SK-N-SH treated with all-trans-retinoic acid at 6 μM for 48 hours (cell line): ENCODE data around the gene SUMO3.
"Not testable (repeated sequence)": the region's sequence is repeated elsewhere in the genome, so short reads cannot be mapped to it uniquely, and the experiment has no call there.

Experiments used
- ATAC-seq: fragments of 200-7000 bp; cut with Tn5 transposase; 3 replicates; pipeline ENCODE4 v1.9.1; 2020; ENCODE audit warnings: mild to moderate bottlenecking, moderate library complexity
- ARNTL ChIP-seq: fragments of 450-650 bp; formaldehyde crosslinking; IDR thresholded peaks from 2 replicates; pipeline ENCODE4 v1.5.0; 2020; ENCODE audit warnings: low read depth, mild to moderate bottlenecking, moderate library complexity, borderline replicate concordance
- BACH2 ChIP-seq: fragments of 250-450 bp; sonication (Bioruptor Pico); IDR thresholded peaks from 2 replicates; pipeline ENCODE4 v1.9.0; 2021; ENCODE audit warnings: mild to moderate bottlenecking, borderline replicate concordance
- CREB5 ChIP-seq: fragments of 250-450 bp; sonication (Bioruptor Pico); IDR thresholded peaks from 2 replicates; pipeline ENCODE4 v1.5.1; 2020; ENCODE audit warnings: low read depth, mild to moderate bottlenecking, moderate library complexity
- CSDC2 ChIP-seq: fragments of 250-450 bp; sonication (Bioruptor Pico); IDR thresholded peaks from 2 replicates; pipeline ENCODE4 v1.5.0; 2020; ENCODE audit warnings: mild to moderate bottlenecking, moderate library complexity
- CSRNP3 ChIP-seq: fragments of 250-450 bp; sonication (Bioruptor Pico); IDR thresholded peaks from 2 replicates; pipeline ENCODE4 v1.5.1; 2021; ENCODE audit warnings: mild to moderate bottlenecking, moderate library complexity
- ESRRG ChIP-seq: fragments of 250-450 bp; sonication (Bioruptor Pico); IDR thresholded peaks from 2 replicates; pipeline ENCODE4 v1.6.1; 2021; ENCODE audit warnings: mild to moderate bottlenecking
- GLIS3 ChIP-seq: fragments of 250-450 bp; sonication (Bioruptor Pico); IDR thresholded peaks from 2 replicates; pipeline ENCODE4 v1.5.0; 2020; ENCODE audit warnings: mild to moderate bottlenecking, moderate library complexity
- ISL1 ChIP-seq: fragments of 250-450 bp; sonication (Bioruptor Pico); IDR thresholded peaks from 2 replicates; pipeline ENCODE4 v2.1.2; 2022; ENCODE audit warnings: mild to moderate bottlenecking, moderate library complexity
- PATZ1 ChIP-seq: fragments of 250-450 bp; sonication (Bioruptor Pico); IDR thresholded peaks from 2 replicates; pipeline ENCODE4 v1.8.0; 2020; ENCODE audit warnings: mild to moderate bottlenecking, moderate library complexity, borderline replicate concordance
- POU6F1 ChIP-seq: fragments of 250-450 bp; sonication (Bioruptor Pico); IDR thresholded peaks from 2 replicates; pipeline ENCODE4 v1.8.0; 2021; ENCODE audit warnings: low read depth, mild to moderate bottlenecking, moderate library complexity, borderline replicate concordance
- PPARA ChIP-seq: fragments of 250-450 bp; sonication (Bioruptor Pico); IDR thresholded peaks from 2 replicates; pipeline ENCODE4 v1.5.0; 2020; ENCODE audit warnings: mild to moderate bottlenecking, borderline replicate concordance
- RARB ChIP-seq: fragments of 250-450 bp; sonication (Bioruptor Pico); IDR thresholded peaks from 2 replicates; pipeline ENCODE4 v1.8.0; 2021; ENCODE audit warnings: mild to moderate bottlenecking, moderate library complexity
- SNAI2 ChIP-seq: fragments of 250-450 bp; sonication (Bioruptor Pico); IDR thresholded peaks from 2 replicates; pipeline ENCODE4 v1.5.0; 2020; ENCODE audit warnings: mild to moderate bottlenecking, moderate library complexity
- TCF4 ChIP-seq: fragments of 250-450 bp; sonication (Bioruptor Pico); IDR thresholded peaks from 2 replicates; pipeline ENCODE4 v1.8.0; 2021; ENCODE audit warnings: mild to moderate bottlenecking, moderate library complexity, borderline replicate concordance
- TOX ChIP-seq: fragments of 250-450 bp; sonication (Bioruptor Pico); IDR thresholded peaks from 2 replicates; pipeline ENCODE4 v1.8.0; 2021; ENCODE audit warnings: mild to moderate bottlenecking, moderate library complexity, borderline replicate concordance
- ZFP3 ChIP-seq: fragments of 250-450 bp; sonication (Bioruptor Pico); IDR thresholded peaks from 2 replicates; pipeline ENCODE4 v1.5.0; 2020; ENCODE audit warnings: mild to moderate bottlenecking, moderate library complexity
- ZFP30 ChIP-seq: fragments of 450-650 bp; formaldehyde crosslinking; IDR thresholded peaks from 2 replicates; pipeline ENCODE4 v1.5.0; 2022; ENCODE audit warnings: mild to moderate bottlenecking, moderate library complexity
- ZNF565 ChIP-seq: fragments of 450-650 bp; formaldehyde crosslinking; conservative IDR thresholded peaks from 2 replicates; pipeline ENCODE4 v1.5.0; 2020; ENCODE audit warnings: low read depth, mild to moderate bottlenecking, moderate library complexity
- ZNF70 ChIP-seq: fragments of 450-650 bp; formaldehyde crosslinking; IDR thresholded peaks from 2 replicates; pipeline ENCODE4 v1.5.0; 2020; ENCODE audit warnings: mild to moderate bottlenecking, moderate library complexity
- ZNF8 ChIP-seq: fragments of 450-650 bp; formaldehyde crosslinking; IDR thresholded peaks from 2 replicates; pipeline ENCODE4 v1.5.0; 2020; ENCODE audit warnings: mild to moderate bottlenecking, moderate library complexity

Gene SUMO3

GRCh38 chr21:44833663-44834062 is 15.8 kb upstream of the SUMO3 start:
- no peak for ATAC-seq
- TF ChIP-seq ARNTL (CRISPR knock-in tag), result no peak
- TF ChIP-seq GLIS3 (CRISPR knock-in tag), result no peak
- TF ChIP-seq ZFP3, result no peak
- TF ChIP-seq TOX, result no peak

- ATAC-seq, result not testable (repeated sequence)
These were observed 14.8 kb upstream of the SUMO3 start for GRCh38 chr21:44832516-44833255.

- TF ChIP-seq ESRRG (CRISPR knock-in tag) (no peak), CREB5 (no peak), CSRNP3 (CRISPR knock-in tag) (no peak), RARB (no peak), ZFP30 (no peak), POU6F1 (CRISPR knock-in tag) (no peak), TCF4 (CRISPR knock-in tag) (no peak), PATZ1 (CRISPR knock-in tag) (no peak), ZNF565 (no peak), BACH2 (CRISPR knock-in tag) (no peak), ZFP3 (no peak), ZNF70 (CRISPR knock-in tag) (no peak), ISL1 (no peak), SNAI2 (CRISPR knock-in tag) (no peak), PPARA (CRISPR knock-in tag) (no peak), ARNTL (CRISPR knock-in tag) (no peak), TOX (no peak)
- ATAC-seq, result no peak
These were observed 13.5 kb upstream of the SUMO3 start for GRCh38 chr21:44831227-44831860.

GRCh38 chr21:44829507-44830092 is 11.7 kb upstream of the SUMO3 start:
- TF ChIP-seq SNAI2 (CRISPR knock-in tag) (no peak), CSDC2 (CRISPR knock-in tag) (no peak), ESRRG (CRISPR knock-in tag) (no peak), ZNF565 (no peak), ZFP30 (no peak), TCF4 (CRISPR knock-in tag) (no peak), TOX (no peak)
- no peak for ATAC-seq

- no peak for ATAC-seq
- TF ChIP-seq ZFP30, result no peak
- TF ChIP-seq ZFP3, result no peak
- no peak for TF ChIP-seq ZNF565
- TF ChIP-seq ZNF8 (CRISPR knock-in tag), result no peak
- no peak for TF ChIP-seq ESRRG (CRISPR knock-in tag)
- TF ChIP-seq POU6F1 (CRISPR knock-in tag), result no peak
- TF ChIP-seq CSDC2 (CRISPR knock-in tag), result no peak
- no peak for TF ChIP-seq ZNF70 (CRISPR knock-in tag)
- no peak for TF ChIP-seq PATZ1 (CRISPR knock-in tag)
- no peak for TF ChIP-seq TOX
- no peak for TF ChIP-seq CREB5
These were observed 10.6 kb upstream of the SUMO3 start for GRCh38 chr21:44828362-44829056.
